ENCODE results near the gene TANK.

- TF ChIP-seq CTCF (IDR thresholded peaks at IDR 0.05; ENCODE audit: low read depth, low read length, poor library complexity, severe bottlenecking) (no peak), EZH2phosphoT487 (IDR thresholded peaks at IDR 0.05; ENCODE audit: borderline replicate concordance, low read length) (no peak)
These were observed 39.9 kb downstream of the TANK start for GRCh38 chr2:161199912-161200701.

All from DOHH2 (cell line).